Peyer's patch (tissue), 4 donors: ENCODE data around the gene ADRM1.

Experiments
- CTCF ChIP-seq, 6 experiments: fragments of 450-650 bp in 4 of 6; fragments of 200-600 bp in 2 of 6; sonication (generic) in 1 of 6; IDR thresholded peaks; one replicate each; pipeline ENCODE4 v1.5.1; 2017 to 2019; ENCODE audit warnings: antibody characterized with exemption in 6 of 6, mild to moderate bottlenecking in 3 of 6, moderate library complexity in 1 of 6
- POLR2A ChIP-seq, 2 donors: fragments of 450-650 bp; IDR thresholded peaks; one replicate each; pipeline ENCODE4 v1.5.1; 2017; ENCODE audit warnings: antibody characterized with exemption in 2 of 2, mild to moderate bottlenecking in 2 of 2, moderate library complexity in 2 of 2

- TF ChIP-seq CTCF (IDR thresholded peaks at IDR 0.05), result no peak
- no peak for TF ChIP-seq POLR2A (IDR thresholded peaks at IDR 0.05)
Observed at GRCh38 chr20:62322492-62323041, 19.8 kb downstream of the ADRM1 start.
